Karpas-422 (cell line): ENCODE results near the gene NBEA. TPM values are rescaled to one million over a fixed set of nuclear protein-coding genes. Genes with fewer than 3 reads are reported as not detected.

Source experiments
- DNase-seq: peaks from one replicate; pipeline ENCODE4 v3.0.0-alpha.2; 2015
- H2AFZ ChIP-seq: fragments of 200-600 bp; sonication (generic); 2 replicates; pipeline ENCODE4 v1.6.1; 2014; ENCODE audit warnings: antibody characterized with exemption, low read length, mixed read lengths
- H3K27ac ChIP-seq: fragments of 200-600 bp; sonication (generic); 2 replicates; pipeline ENCODE4 v1.5.1; 2014; ENCODE audit warnings: mild to moderate bottlenecking, low read length, moderate library complexity
- H3K27me3 ChIP-seq: fragments of 200-600 bp; sonication (generic); 2 replicates; pipeline ENCODE4 v1.6.1; 2014; ENCODE audit warnings: low read length, mixed read lengths
- H3K36me3 ChIP-seq: fragments of 200-600 bp; sonication (generic); 2 replicates; pipeline ENCODE4 v1.6.1; 2014; ENCODE audit warnings: low read length, mixed read lengths; ENCODE audit not compliant: insufficient read depth
- H3K4me1 ChIP-seq: fragments of 200-600 bp; sonication (generic); 2 replicates; pipeline ENCODE4 v1.6.1; 2014; ENCODE audit warnings: mild to moderate bottlenecking, low read length, mixed read lengths
- H3K4me2 ChIP-seq: fragments of 200-600 bp; sonication (generic); 2 replicates; pipeline ENCODE4 v1.6.1; 2014; ENCODE audit warnings: low read length, low read depth, mild to moderate bottlenecking; ENCODE audit not compliant: poor library complexity, severe bottlenecking
- H3K4me3 ChIP-seq: fragments of 200-600 bp; sonication (generic); 2 replicates; pipeline ENCODE4 v1.5.1; 2014; ENCODE audit warnings: mild to moderate bottlenecking, antibody characterized with exemption, low read length, mixed read lengths
- H3K79me2 ChIP-seq: fragments of 200-600 bp; sonication (generic); 2 replicates; pipeline ENCODE4 v1.6.1; 2014; ENCODE audit warnings: mild to moderate bottlenecking, low read length, mixed read lengths
- H3K9ac ChIP-seq: fragments of 200-600 bp; sonication (generic); 2 replicates; pipeline ENCODE4 v1.6.0; 2014; ENCODE audit warnings: low read length
- H3K9me2 ChIP-seq: fragments of 200-600 bp; sonication (generic), shearing (Covaris generic); replicated peaks from 2 replicates; pipeline ENCODE4 v1.6.0; 2014; ENCODE audit warnings: mild to moderate bottlenecking, low read length, moderate library complexity; ENCODE audit not compliant: insufficient read depth
- H3K9me3 ChIP-seq: fragments of 300-700, 200-600 bp; sonication (generic); 2 replicates; pipeline ENCODE4 v1.6.1; 2014; ENCODE audit warnings: low read length, mixed read lengths
- H4K20me1 ChIP-seq: fragments of 200-600 bp; sonication (generic); 2 replicates; pipeline ENCODE4 v1.6.1; 2014; ENCODE audit warnings: mild to moderate bottlenecking, antibody characterized with exemption, low read length, low read depth; ENCODE audit not compliant: insufficient read depth
- total RNA-seq: library from RNA; depleted of rRNA; stranded (reverse); fragments of >200 nt; shearing (Covaris generic); gene quantifications from 2 replicates; pipeline ENCODE4 v1.2.3, GENCODE V29; 2014; ENCODE audit warnings: low replicate concordance

Gene NBEA
- total RNA-seq, 1 experiment from 2014 or later, result 4.0 TPM

DNA sequence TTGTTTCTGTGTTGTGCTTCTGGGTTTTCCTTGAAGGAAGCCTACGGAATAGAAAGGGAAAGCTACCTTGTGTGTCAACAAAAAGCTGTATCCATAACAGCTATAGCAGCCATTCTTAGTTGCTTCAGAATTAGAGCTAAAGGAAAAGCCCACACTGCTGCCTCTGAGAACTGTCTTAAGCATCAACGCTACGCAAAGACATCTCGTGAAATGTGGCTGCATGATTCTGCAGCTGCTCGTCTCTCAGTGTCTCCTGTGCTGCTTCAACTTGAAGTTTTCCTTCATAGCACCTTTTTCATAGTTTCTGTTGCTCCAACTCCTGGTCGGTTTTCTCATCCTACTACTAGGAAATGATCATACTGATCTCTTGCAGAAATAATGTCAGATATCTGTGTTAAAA, 675.4 kb downstream of the NBEA start:
- H4K20me1 ChIP-seq, result no peaks in the 10 kb centered on the region
- no peak for DNase-seq
- H3K4me3 ChIP-seq, result no peak overlapping the region
- no peaks in the 10 kb centered on the region for H3K79me2 ChIP-seq
- H3K4me2 ChIP-seq, result no peak overlapping the region
- no peak overlapping the region for H2AFZ ChIP-seq
- H3K9me2 ChIP-seq, result no peaks in the 10 kb centered on the region
- no peaks in the 10 kb centered on the region for H3K36me3 ChIP-seq
- H3K4me1 ChIP-seq, result 0 out of 2 replicates have a peak, but pooled peaks cover 3% of the 10 kb centered on the region
- no peak overlapping the region for H3K27ac ChIP-seq
- no peaks in the 10 kb centered on the region for H3K9me3 ChIP-seq
- H3K27me3 ChIP-seq, result no peaks in the 10 kb centered on the region
- H3K9ac ChIP-seq, result no peak overlapping the region

DNA sequence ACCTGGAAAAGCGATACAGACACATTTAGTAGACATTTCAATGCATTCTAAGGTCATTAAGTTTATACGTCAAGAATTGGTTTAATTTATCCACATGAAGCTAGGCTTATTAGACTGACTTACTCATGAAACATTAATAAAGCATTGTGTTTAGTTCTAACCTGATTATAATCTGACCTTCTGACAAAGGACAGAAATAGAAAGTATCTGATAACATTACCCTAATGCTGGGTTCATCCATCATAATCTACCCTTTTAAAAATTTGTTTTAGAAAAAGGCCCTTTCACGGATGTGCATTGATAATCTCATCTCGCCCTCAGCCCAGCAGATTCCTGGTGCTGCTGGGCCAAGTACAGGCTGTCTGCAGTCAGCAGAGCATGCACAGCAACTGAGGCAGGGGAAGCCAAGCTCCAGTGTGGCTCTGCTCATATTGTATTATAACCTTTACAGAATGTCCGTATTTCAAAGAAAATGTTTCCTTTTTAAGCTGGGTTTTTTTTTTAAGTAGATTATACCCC, 676.6 kb downstream of the NBEA start:
- Histone ChIP-seq H3K79me2 (no peaks in the 10 kb centered on the region), H3K4me3 (no peak overlapping the region), H3K9me2 (no peaks in the 10 kb centered on the region), H2AFZ (no peak overlapping the region), H3K27ac (no peak overlapping the region), H3K9ac (no peak overlapping the region), H3K4me2 (no peak overlapping the region), H3K36me3 (no peaks in the 10 kb centered on the region), H3K9me3 (no peaks in the 10 kb centered on the region), H3K27me3 (no peaks in the 10 kb centered on the region), H3K4me1 (0 out of 2 replicates have a peak, but pooled peaks cover 3% of the 10 kb centered on the region), H4K20me1 (no peaks in the 10 kb centered on the region)
- no peak for DNase-seq

GRCh38 chr13:35621989-35622388, 679.9 kb downstream of the NBEA start:
- Histone ChIP-seq H3K9me2 (no peaks in the 10 kb centered on the region), H3K27me3 (no peaks in the 10 kb centered on the region), H2AFZ (no peak overlapping the region), H3K27ac (no peak overlapping the region), H3K4me2 (no peak overlapping the region), H3K36me3 (no peaks in the 10 kb centered on the region), H3K4me1 (0 out of 2 replicates have a peak, but pooled peaks cover 3% of the 10 kb centered on the region), H3K9ac (no peak overlapping the region), H4K20me1 (no peaks in the 10 kb centered on the region), H3K4me3 (no peak overlapping the region), H3K79me2 (no peaks in the 10 kb centered on the region), H3K9me3 (no peaks in the 10 kb centered on the region)
- DNase-seq, result no peak

GRCh38 chr13:35629026-35629425, 687.0 kb downstream of the NBEA start:
- no peak overlapping the region for H3K4me2 ChIP-seq
- H3K36me3 ChIP-seq, result no peaks in the 10 kb centered on the region

GRCh38 chr13:35630551-35631275, 688.6 kb downstream of the NBEA start:
- Histone ChIP-seq H3K4me3 (no peak overlapping the region), H3K27me3 (no peaks in the 10 kb centered on the region)

More at GRCh38 chr13:35629026-35629425, 687.0 kb downstream of the NBEA start:
- Histone ChIP-seq H3K4me3 (no peak overlapping the region), H3K9me3 (no peaks in the 10 kb centered on the region), H4K20me1 (no peaks in the 10 kb centered on the region), H3K27ac (no peak overlapping the region), H3K79me2 (no peaks in the 10 kb centered on the region), H2AFZ (no peak overlapping the region), H3K9me2 (no peaks in the 10 kb centered on the region), H3K4me1 (no peaks in the 10 kb centered on the region), H3K27me3 (no peaks in the 10 kb centered on the region), H3K9ac (no peak overlapping the region)
- DNase-seq, result no peak

DNA sequence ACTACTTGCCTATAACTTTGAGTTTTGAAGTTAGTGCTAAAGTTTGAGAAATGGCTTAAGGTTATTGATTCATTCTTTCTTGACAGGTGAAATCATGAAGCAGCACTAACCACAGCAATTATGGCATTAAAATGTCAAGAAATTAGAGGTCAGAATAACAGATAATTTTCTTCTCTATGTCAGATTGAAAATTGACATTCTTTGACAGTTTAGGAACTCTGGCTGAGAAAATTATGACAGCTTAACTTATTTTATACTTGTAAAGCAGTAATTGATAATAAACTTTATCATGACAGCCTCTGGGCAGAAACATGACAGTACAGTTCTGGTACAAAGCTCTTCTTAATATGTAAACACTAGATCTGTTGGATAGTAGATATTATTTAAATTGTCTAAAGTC, 689.6 kb downstream of the NBEA start:
- H3K4me1 ChIP-seq, result no peaks in the 10 kb centered on the region
- H3K27ac ChIP-seq, result no peak overlapping the region
- no peak overlapping the region for H2AFZ ChIP-seq
- H3K36me3 ChIP-seq, result no peaks in the 10 kb centered on the region
- H3K79me2 ChIP-seq, result no peaks in the 10 kb centered on the region
- no peak for DNase-seq
- H3K9ac ChIP-seq, result no peak overlapping the region
- H3K9me3 ChIP-seq, result no peaks in the 10 kb centered on the region
- H3K9me2 ChIP-seq, result no peaks in the 10 kb centered on the region
- H3K27me3 ChIP-seq, result no peaks in the 10 kb centered on the region
- H3K4me2 ChIP-seq, result no peak overlapping the region
- H3K4me3 ChIP-seq, result no peak overlapping the region
- H4K20me1 ChIP-seq, result no peaks in the 10 kb centered on the region

More at GRCh38 chr13:35630551-35631275, 688.6 kb downstream of the NBEA start:
- H3K9me2 ChIP-seq, result no peaks in the 10 kb centered on the region
- H3K79me2 ChIP-seq, result no peaks in the 10 kb centered on the region
- no peaks in the 10 kb centered on the region for H3K9me3 ChIP-seq
- peak; percentile 74 for DNase-seq
- no peak overlapping the region for H3K27ac ChIP-seq
- no peaks in the 10 kb centered on the region for H3K4me1 ChIP-seq
- H3K4me2 ChIP-seq, result no peak overlapping the region
- H3K36me3 ChIP-seq, result no peaks in the 10 kb centered on the region
- H3K9ac ChIP-seq, result no peak overlapping the region
- no peaks in the 10 kb centered on the region for H4K20me1 ChIP-seq
- no peak overlapping the region for H2AFZ ChIP-seq

DNA sequence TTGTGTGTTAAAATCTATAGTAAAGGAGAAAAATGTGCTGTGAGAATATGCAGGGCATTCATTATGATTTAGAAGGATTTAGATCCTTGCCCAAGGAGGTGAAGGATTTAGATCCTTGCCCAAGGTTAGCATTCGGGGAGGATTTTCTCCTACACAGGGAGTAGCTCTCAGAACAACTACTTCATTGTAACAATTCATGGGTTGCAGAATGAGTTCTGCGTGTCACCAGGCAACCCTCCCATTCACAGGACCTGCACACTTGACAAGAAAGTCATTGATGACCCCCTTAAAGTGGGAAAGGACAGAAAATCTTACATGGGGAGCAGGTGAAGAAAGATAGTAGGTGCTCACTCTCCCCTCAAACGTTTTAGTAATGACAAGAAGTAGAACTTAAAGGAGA, 701.6 kb downstream of the NBEA start:
- peak; percentile 25 for DNase-seq
- no peaks in the 10 kb centered on the region for H3K36me3 ChIP-seq
- no peak overlapping the region for H3K4me3 ChIP-seq
- no peaks in the 10 kb centered on the region for H3K27me3 ChIP-seq
- H3K4me1 ChIP-seq, result peaks cover 5% of the 10 kb centered on the region
- H3K79me2 ChIP-seq, result no peaks in the 10 kb centered on the region
- H3K4me2 ChIP-seq, result no peak overlapping the region
- no peaks in the 10 kb centered on the region for H4K20me1 ChIP-seq
- H3K27ac ChIP-seq, result no peak overlapping the region
- no peak overlapping the region for H2AFZ ChIP-seq
- H3K9me2 ChIP-seq, result no peaks in the 10 kb centered on the region
- H3K9ac ChIP-seq, result no peak overlapping the region
- no peaks in the 10 kb centered on the region for H3K9me3 ChIP-seq

DNA sequence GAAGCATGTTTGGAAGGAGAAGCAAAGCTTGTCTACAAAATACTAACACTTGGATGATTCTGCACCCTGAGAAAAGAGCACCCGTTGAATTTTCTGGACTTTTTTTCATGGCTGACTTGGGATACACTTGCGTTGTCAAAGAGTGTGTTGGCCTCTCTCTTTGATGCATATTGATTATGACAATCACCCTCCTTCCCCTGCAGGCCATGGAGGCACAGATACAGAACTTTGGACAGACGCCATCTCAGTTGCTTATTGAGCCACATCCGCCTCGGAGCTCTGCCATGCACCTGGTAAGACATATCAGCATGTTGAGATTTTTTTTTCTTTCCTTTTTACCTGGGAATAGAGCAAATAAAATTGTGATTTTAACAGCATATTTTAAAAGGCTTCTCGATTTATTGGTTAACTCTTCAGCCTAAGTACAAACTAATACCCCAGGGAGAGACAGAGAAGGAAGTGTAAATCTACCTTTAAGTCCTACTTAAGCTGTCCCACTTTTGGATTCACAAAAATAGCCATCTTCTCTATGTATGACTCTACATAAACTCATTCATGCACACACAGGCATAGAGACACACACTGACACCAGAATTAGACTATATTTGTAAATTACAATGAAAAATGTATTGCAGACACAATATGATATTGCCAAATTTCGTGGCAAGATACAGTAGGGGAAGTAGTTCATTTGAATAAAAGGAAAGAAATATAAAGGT, 704.1 kb downstream of the NBEA start:
- Histone ChIP-seq H3K36me3 (no peaks in the 10 kb centered on the region), H3K79me2 (no peaks in the 10 kb centered on the region), H3K4me1 (peaks cover 5% of the 10 kb centered on the region), H3K27me3 (no peaks in the 10 kb centered on the region), H3K4me2 (no peak overlapping the region), H4K20me1 (no peaks in the 10 kb centered on the region), H3K27ac (no peak overlapping the region), H3K4me3 (no peak overlapping the region), H2AFZ (no peak overlapping the region), H3K9ac (no peak overlapping the region), H3K9me3 (no peaks in the 10 kb centered on the region), H3K9me2 (no peaks in the 10 kb centered on the region)
- DNase-seq, result peak; percentile 39
